Iris pigment epithelial cell (primary cell): ENCODE results near the gene DSEL.
A peak's percentile ranks its signal among the peaks of the same experiment; 100 is the strongest.

Source experiments
- DNase-seq: peaks from one replicate; pipeline ENCODE4 v3.0.0-alpha.2; 2011; ENCODE audit warnings: low read depth

Gene DSEL

DNA sequence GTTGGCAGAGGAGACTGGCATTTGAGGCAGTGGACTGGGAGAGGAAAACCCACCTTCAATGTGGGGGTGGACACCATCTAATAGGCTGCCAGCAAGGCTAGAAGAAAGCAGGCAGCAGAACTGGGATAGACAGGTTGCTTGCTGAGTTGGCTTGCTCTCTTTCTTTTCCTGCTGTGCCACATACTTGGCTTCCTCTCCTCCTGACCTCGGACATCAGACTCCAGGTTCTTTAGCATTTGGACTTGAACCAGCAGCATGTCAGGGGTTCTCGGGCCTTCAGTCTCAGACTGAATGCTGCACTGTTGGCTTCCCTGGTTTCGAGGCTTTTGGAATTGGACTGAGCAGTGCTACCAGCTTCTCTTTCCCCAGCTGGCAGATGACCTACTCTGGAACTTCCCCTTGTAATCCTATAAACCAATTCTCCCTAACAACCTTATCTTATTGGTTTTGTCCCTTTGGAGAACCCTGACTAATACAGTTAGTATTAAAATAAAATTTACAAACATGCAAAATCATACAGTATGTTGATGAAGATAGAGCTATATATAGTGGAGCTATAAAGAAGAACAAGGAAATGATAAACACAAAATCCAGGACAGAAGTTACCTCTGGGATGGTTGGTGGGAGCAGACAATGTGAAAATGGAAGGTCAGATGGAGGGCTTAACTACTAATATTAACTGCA lies 15.9 kb downstream of the DSEL start:
- peak; percentile 17 for DNase-seq

DNA sequence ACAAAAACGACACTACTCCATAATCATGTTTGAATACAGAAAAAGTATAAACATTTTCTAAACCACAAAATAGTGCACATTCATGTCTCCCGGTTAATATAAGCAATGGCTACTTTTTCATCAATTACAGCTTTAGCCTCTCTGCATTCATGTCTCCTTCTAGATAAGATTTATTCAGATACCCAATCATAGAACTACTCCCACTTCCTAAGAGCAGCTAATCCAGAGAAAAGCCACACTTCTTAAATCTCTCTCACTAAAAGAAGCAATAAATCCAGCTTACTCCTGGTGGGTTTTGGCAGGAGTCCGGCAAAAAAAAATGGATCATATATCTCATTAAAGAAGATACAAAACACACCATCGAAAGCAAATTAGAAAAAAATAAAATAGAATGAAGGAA lies 20.1 kb downstream of the DSEL start:
- DNase-seq, result no peak

DNA sequence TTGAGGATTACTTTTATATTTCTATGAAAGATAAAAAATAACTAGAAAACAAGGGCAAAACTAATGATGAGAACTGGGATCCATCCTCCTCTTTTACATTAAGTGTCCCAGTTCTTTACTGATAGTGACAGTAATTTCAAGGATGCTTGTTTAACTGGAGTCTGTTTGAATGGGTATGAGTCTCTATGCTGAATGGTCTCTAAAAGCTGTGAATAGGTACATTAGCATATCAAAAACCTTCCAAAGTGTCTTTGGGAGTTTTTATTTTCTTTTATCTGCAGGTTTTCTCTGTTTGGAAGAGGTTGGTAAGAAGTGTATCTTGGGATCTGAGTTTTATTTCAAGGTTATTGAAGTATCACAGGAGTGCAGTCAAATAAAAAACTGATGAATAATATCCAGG lies 30.0 kb downstream of the DSEL start:
- DNase-seq, result no peak

DNA sequence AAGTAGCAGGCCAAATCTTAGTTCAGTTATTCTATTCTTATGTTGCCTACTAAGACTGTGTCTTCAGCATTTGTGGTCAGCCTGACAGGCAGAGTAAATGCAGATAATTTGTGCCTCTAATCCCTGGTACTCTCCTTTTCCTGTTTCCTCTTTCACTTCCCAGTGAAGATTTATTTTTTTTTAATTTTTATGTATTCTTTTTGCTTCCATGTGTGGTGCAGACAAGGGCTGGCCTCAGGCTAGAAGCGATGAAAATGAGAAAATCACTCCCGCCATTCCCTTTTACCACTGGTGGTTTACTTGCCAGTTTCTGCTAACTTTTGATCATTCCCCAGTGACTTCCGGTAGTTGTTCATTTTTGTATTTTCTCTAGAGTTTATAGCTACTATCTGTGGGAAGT lies 30.9 kb downstream of the DSEL start:
- no peak for DNase-seq

DNA sequence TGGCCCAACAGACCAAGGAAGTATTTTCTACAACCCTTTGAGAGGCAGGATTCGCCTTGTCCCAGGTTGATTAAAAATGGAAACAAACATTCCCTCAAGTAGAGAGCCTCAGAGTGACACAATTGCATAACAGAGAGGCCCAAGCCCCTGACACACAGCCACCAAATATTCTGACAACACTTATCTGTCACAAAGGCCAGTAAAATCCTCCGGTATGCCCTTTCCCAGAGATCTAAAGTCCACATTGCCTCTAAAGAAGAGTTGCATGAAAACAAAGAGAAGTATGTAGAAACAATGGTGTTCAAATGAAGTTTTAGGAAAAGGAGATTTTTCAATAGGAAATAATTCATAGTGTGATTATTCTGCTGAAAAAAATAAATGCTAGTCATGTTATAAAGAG lies 32.1 kb downstream of the DSEL start:
- no peak for DNase-seq

DNA sequence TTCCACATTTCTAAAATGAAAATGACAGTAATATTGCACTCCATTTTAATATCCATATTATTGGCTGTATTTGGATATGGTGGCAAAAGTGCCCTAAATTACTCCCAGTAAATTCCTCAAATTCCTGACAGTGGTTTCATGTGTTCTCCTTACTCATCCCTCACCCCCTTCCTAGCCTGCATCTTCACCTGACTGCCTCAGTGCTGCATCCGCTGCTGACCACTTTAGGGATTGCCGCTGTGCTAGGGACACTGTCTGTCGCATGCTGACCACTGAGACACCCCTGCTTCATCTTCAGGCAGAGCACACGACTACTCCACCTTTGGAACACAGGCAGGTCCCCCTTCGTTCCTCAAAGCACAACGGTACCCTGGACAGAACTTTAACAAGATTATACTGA lies 32.6 kb downstream of the DSEL start:
- no peak for DNase-seq

DNA sequence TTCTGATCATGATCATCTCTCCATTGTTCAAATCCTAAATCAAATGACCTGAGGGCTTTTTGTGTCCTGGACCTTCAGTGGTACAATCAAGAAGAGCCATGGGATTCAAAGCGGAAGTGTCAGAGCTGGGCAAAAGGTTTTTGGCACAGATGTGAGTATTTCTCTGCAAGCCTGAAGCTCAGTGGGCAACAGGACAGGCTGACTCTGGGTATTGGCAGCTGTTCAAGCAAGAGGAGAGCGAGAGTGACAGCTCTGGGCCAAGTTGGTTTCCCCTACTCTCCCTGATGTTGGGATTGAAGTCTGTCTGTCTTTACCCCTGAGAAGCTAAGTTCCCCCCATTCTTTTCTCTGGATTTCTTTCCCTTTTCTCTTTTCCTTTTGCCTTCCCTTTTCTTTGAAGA lies 33.3 kb downstream of the DSEL start:
- no peak for DNase-seq

DNA sequence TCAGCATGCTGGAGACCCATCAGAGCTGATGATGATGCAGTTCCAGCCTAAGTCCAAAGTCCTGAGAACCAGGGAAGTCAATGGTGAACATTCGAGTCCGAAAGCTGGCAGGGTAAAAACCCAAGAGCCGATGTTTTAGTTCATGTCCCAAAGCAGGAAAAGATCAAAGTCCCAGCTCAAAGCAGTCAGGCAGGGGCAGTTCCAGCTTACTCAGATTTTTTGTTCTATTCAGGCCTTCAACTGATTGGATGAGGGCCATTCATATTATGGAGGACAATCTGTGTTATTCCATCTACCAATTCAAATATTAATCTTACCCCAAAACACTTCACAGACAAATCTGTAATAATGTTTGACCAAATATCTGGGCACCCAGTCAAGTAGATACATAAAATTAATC lies 38.3 kb downstream of the DSEL start:
- DNase-seq, result no peak

DNA sequence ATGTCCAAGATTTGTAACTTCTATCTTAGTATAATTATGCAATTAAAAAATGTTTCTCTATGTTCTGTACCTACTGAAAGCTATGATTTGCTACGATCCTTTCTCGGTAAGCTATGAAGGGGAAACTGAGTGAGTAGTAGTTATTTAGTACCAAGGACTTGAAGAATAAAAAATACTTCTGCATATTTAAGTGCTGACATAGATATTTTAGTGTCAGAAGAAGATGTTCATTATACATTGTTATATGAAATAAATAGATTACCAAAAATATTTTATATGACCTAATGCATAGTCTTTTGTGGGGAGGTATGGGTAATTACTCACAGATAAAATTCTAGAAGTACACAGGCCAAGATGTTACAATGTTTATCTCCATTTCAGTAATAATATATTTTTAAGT lies 39.0 kb downstream of the DSEL start:
- DNase-seq, result no peak

DNA sequence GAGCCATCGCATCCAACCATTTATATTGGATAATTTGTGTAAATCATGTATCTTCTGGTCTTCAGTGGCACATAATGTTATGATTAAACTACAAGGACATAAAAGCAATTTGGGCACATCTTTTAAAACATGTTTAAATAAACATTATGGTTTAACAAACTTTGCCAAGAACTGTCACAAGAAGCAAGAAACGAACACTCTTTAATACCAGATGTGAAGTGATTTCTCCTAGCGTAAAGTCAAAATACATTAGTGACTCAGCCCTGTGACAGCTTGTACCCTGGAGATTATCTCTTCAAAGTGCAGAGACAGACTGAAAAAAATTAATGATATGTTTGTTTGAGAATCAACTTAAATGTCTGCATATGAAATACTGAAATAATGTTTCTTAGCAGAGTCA lies 39.9 kb downstream of the DSEL start:
- DNase-seq, result peak; percentile 36

DNA sequence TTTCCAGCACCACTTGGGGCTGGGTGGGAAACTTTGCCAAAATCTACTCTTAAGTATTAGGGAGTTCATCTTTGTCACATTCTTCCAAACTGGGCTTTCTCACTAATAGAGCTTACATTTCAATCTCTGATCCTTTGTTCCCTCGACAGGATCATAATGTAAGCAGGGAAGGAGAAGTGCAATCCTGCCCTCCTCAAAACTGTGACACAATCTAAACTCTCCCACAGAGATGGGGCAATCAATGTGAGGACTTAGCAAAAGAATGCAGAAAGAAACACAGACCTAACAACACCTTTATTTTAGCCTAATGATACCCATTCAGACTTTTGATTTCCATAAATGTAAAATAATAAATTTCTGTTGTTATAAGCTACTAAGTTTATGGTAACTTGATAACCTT lies 40.8 kb downstream of the DSEL start:
- DNase-seq, result peak; percentile 75

DNA sequence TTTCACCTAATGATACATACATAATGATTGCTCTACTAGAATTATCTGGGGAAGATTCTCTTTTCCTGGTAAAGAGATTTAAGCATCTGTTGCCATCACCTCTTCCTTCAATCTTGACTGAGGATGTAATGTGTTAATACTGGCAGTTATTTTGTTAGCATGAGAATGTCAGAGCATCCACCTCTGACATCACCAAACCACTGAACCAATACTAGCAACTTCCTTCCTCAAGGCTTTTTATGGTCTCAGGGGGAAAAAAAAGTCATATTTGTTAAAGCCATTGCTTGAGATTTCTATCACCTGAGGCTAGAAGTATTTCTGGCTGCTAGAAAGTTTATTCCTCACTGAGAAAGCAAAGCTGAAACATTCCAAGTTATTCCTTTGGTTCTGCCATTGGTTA lies 48.5 kb downstream of the DSEL start:
- DNase-seq, result no peak

DNA sequence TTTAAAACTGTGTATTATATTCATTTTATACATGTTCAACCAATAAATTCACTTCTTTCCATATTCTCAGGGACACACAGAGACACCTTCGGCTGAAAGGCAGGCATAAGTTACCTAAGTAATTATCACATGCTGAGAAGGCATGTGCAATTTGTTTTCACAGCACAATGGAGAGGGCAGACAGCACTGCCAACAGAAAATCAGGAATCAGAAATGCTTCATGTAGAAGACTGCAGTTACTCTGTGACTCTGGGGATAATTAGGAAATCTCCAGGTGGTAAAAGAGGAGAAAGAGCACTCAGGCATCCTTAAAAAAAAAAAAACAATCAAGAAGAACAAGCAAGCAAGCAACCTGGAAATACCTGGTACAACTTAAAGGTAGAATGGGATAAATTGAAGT lies 49.3 kb downstream of the DSEL start:
- DNase-seq, result no peak

DNA sequence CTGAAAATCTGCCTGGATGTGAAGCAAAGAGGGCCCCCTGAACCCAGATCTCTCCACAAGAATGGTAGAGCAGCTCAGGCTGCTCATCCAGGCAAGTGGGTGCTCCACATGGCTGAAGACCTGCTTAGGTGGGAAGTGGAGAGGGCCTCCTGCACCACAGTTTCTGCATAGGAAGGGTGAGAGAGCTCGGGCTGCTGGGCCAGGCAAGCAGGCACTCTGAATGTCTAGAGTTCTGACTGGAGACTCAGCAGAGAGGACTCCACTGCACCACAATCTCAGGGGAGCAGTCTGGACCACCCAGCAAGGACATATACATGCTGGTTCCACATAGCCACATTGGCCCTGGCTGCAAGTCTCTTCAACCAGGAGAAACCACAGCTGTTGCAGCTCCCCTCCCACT lies 52.0 kb downstream of the DSEL start:
- no peak for DNase-seq

DNA sequence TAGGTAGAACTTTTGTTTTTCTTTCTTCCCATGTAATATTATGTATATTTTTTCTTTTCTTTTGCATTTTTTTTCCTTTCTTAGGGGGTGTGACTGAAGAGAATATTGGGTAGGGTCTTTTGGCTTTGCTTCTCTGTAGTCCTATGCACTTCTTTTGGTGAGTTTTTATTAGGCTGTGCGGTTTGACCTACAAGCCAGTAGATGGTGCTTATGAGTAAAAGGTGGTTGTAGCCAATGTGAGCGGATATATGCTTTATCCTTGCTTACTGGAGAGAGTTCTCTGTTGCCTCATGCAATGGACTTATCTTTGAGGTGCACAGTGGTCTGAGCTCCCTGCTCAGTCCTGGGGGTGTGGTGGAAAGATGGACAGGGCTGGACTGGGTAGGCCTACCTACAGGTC lies 52.7 kb downstream of the DSEL start:
- DNase-seq, result peak; percentile 43

DNA sequence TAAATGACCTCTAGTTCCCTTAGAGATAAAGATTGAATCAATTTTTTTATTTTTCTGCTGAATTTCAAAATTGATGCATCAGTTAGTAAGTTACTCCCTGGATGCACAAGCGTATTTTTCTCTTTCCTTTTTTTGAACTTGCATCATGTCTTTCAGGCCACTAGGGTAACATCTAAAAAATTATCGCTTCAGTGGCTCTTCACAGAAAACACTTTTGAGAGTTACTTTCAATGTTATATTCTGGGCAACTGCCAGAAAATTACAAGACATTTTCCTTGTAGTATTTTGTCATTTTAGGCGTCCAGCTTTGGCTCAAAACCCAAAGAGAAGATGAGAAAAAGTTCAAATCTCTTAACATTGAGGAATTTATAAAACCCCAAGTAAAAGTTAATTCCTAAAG lies 59.8 kb downstream of the DSEL start:
- peak; percentile 3 for DNase-seq
